ENCODE measurements around the gene RNFT2. TPM values are rescaled to one million over a fixed set of nuclear protein-coding genes. Genes with fewer than 3 reads are reported as not detected.

The RNFT2 gene
- total RNA-seq, 1 experiment from 2014 or later, result 29.5 TPM

DNA sequence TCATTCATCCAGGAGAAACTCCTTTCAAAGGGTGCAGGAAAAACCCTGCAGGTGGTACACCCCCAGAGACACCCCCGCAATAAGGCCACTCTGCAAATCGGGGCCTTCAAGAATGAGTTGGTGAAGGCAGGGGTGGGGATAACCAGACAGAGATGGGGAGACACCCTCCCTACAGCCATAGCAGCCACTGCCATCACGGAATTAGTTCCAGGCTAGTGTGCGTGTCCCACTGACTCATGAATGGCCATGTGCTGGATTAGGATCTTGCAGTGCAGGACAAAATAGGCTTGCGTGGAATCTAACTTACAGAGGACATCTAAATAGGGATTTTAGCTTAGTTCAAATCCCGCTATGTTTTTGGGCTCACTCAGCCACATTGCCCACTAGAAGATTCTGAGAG, 38.0 kb upstream of the RNFT2 start:
- H3K4me3 Mint-ChIP-seq, result no peak overlapping the region
- H3K4ac ChIP-seq (ENCODE audit: low read depth, low read length), result no peak overlapping the region
- H2AK5ac ChIP-seq (ENCODE audit: insufficient read length, low read length), result no peak overlapping the region
- H3K9me3 Mint-ChIP-seq, result no peaks in the 10 kb centered on the region; a peak in 1 of 5 replicates
- no peak overlapping the region for H3K14ac ChIP-seq (ENCODE audit: insufficient read depth, low read length)
- no peak overlapping the region for H3K4me2 ChIP-seq (ENCODE audit: insufficient read depth, insufficient read length, low read length)
- no peaks in the 10 kb centered on the region for H3K79me2 ChIP-seq (ENCODE audit: insufficient read depth, low read length)
- H3K27me3 ChIP-seq (ENCODE audit: insufficient read depth, low read length), result no peaks in the 10 kb centered on the region
- H3K4me1 Mint-ChIP-seq, result peaks cover 5 to 9% of the 10 kb centered on the region in 2 experiments
- no peak overlapping the region for H3K27ac Mint-ChIP-seq
- H4K20me1 ChIP-seq (ENCODE audit: control insufficient read depth, insufficient read depth, insufficient read length), result no peaks in the 10 kb centered on the region
- H2BK5ac ChIP-seq (ENCODE audit: insufficient read length, low read length), result no peak overlapping the region
- no peak overlapping the region for H4K5ac ChIP-seq (ENCODE audit: insufficient read length, low read depth, low read length)
- H2AFZ ChIP-seq (ENCODE audit: low read length), result no peak overlapping the region
- peaks cover 0 to 1% (median 0%) of the 10 kb centered on the region in 3 experiments; a peak in 1 of 7 replicates for H3K36me3 Mint-ChIP-seq (ENCODE audit: insufficient read depth in 1 of 3, low read depth in 3 of 3)
- no peak overlapping the region for H3K27ac ChIP-seq (ENCODE audit: insufficient read length, low read depth, low read length)
- no peak overlapping the region for H2BK12ac ChIP-seq (ENCODE audit: insufficient read length, low read depth, low read length)
- no peak overlapping the region for H4K91ac ChIP-seq (ENCODE audit: insufficient read length, low read depth, low read length)
- H3K9ac ChIP-seq (ENCODE audit: extremely low read depth, insufficient read length, low read length), result no peak overlapping the region
- H4K8ac ChIP-seq (replicated peaks; ENCODE audit: insufficient read length, low read depth, low read length), result no peak overlapping the region
- no peaks in the 10 kb centered on the region for H3K79me1 ChIP-seq (ENCODE audit: insufficient read depth, low read depth, low read length, poor library complexity, severe bottlenecking)
- no peaks in the 10 kb centered on the region for H3K9me3 ChIP-seq (ENCODE audit: control insufficient read depth, low read depth, low read length)
- no peak overlapping the region for H3K18ac ChIP-seq (ENCODE audit: insufficient read length, low read depth, low read length)
- H3K23me2 ChIP-seq (ENCODE audit: insufficient read length, low read depth, low read length, poor library complexity, severe bottlenecking), result no peaks in the 10 kb centered on the region
- H2BK120ac ChIP-seq (ENCODE audit: low read depth, low read length, poor library complexity, severe bottlenecking), result no peak overlapping the region
- DNase-seq, result no peak
- H3T11ph ChIP-seq (ENCODE audit: low read length), result no peak overlapping the region
- no peaks in the 10 kb centered on the region for H3K4me1 ChIP-seq (ENCODE audit: insufficient read depth, low read length)
- no CpG with 5 or more reads among the region's 6 CpGs for WGBS (ENCODE audit: extremely low coverage, insufficient read length, low lambda C conversion rate)
- H3K27me3 Mint-ChIP-seq (ENCODE audit: low read depth), result peaks cover 2% of the 10 kb centered on the region
- H2BK15ac ChIP-seq (ENCODE audit: low read depth, low read length), result no peak overlapping the region
- no peak overlapping the region for H3K56ac ChIP-seq (ENCODE audit: insufficient read length, low read depth, low read length)
- no peak for TF ChIP-seq CTCF (conservative IDR thresholded peaks at IDR 0.05)
- H3K23ac ChIP-seq (ENCODE audit: insufficient read length, low read depth, low read length), result no peak overlapping the region
- H2BK20ac ChIP-seq (ENCODE audit: low read depth, low read length, poor library complexity, severe bottlenecking), result no peak overlapping the region

All from H9 (cell line).